Natural killer cell (primary cell): ENCODE measurements around the gene CIROP. TPM values are rescaled to one million over a fixed set of nuclear protein-coding genes. Genes with fewer than 3 reads are reported as not detected.

Source experiments
- ATAC-seq, 3 donors: fragments of 150-1000 bp in 2 of 3; fragments of 200-7000 bp in 1 of 3; cut with Tn5 transposase; 1 replicate in 1 of 3; 2 replicates in 2 of 3; pipeline ENCODE4 v1.10.0; 2021; ENCODE audit warnings: mild to moderate bottlenecking in 2 of 3, moderate library complexity in 2 of 3
- DNase-seq, 2 donors: peaks; one replicate each; pipeline versions ENCODE4 v3.0.0 to v3.0.0-alpha.2; 2013 to 2021; ENCODE audit warnings: mixed read lengths in 1 of 2
- H3K27ac ChIP-seq: one replicate; pipeline ENCODE4 v1.5.1; 2013; ENCODE audit warnings: mild to moderate bottlenecking, low read length
- H3K27me3 ChIP-seq: one replicate; pipeline ENCODE4 v1.6.1; 2013; ENCODE audit warnings: low read length; ENCODE audit not compliant: control insufficient read depth, insufficient read depth
- H3K36me3 ChIP-seq: one replicate; pipeline ENCODE4 v1.6.1; 2013; ENCODE audit warnings: low read length; ENCODE audit not compliant: control insufficient read depth, insufficient read depth
- H3K4me1 ChIP-seq: one replicate; pipeline ENCODE4 v1.6.1; 2013; ENCODE audit warnings: low read length; ENCODE audit not compliant: control insufficient read depth, insufficient read depth
- H3K4me3 ChIP-seq: one replicate; pipeline ENCODE4 v1.5.1; 2013; ENCODE audit warnings: low read length
- H3K9me3 ChIP-seq: one replicate; pipeline ENCODE4 v1.6.1; 2013; ENCODE audit warnings: low read length; ENCODE audit not compliant: control insufficient read depth, insufficient read depth
- H3K27ac Mint-ChIP-seq, 2 donors: one replicate each; pipeline ENCODE4 v1.8.0; 2022; ENCODE audit warnings: mild to moderate bottlenecking in 2 of 2, mixed read lengths in 2 of 2, moderate library complexity in 1 of 2
- H3K27me3 Mint-ChIP-seq, 2 donors: one replicate each; pipeline ENCODE4 v1.8.0; 2022; ENCODE audit warnings: low read depth in 2 of 2, mixed read lengths in 2 of 2
- H3K36me3 Mint-ChIP-seq: one replicate; pipeline ENCODE4 v1.8.0; 2022; ENCODE audit warnings: mixed read lengths
- H3K4me1 Mint-ChIP-seq, 2 donors: one replicate each; pipeline ENCODE4 v1.8.0; 2022; ENCODE audit warnings: mixed read lengths in 2 of 2
- H3K4me3 Mint-ChIP-seq: one replicate; pipeline ENCODE4 v1.8.0; 2022; ENCODE audit warnings: mild to moderate bottlenecking, moderate library complexity, mixed read lengths
- H3K9me3 Mint-ChIP-seq, 2 donors: one replicate each; pipeline ENCODE4 v1.8.0; 2022; ENCODE audit warnings: mixed read lengths in 2 of 2
- WGBS: methylation state at CpG from one replicate; pipeline ENCODE4 v1.1.7; 2013; ENCODE audit warnings: missing lambda C conversion rate; ENCODE audit not compliant: insufficient coverage; 5-methylcytosine and 5-hydroxymethylcytosine counted together
- intact Hi-C: fragments of 100-400 bp; cut with micrococcal nuclease; formaldehyde crosslinking; loops from one replicate; pipeline ENCODE4 v1.14.2; 2022
- total RNA-seq, 4 donors: library from RNA; stranded (reverse); fragments of 120-200 nt in 1 of 4; gene quantifications; one replicate each; pipeline versions ENCODE4 v1.2.3 to v1.2.4, GENCODE V29; 2013 to 2022
- TF ChIP-seq, protein P1 (sequence below): fragments of 200-600 bp; IDR thresholded peaks from one replicate; pipeline ENCODE4 v1.8.0; 2022; ENCODE audit warnings: antibody characterized with exemption

CIROP gene
- total RNA-seq, 3 donors from 2014 or later (not counting 1 experiment from before 2014, with no cell fraction given): not detected

DNA sequence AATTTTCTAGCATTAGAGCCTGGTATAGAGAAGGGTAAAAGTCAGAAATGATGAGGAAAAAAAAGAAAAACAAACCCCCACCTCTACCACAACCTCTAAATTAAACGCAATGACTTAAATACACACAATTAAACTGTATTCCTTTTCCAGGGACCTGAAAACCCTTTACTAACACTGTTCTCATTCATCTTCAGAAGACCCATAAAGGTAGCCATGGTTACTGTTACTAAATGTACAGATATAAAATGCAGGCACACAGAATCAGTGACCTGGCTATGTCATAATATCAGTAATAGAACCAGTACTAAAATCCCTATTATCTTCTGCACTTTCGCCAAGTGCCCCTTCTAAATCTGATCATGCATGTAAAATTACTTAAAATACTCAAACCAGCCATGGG, 11.3 kb downstream of the CIROP start:
- no peaks in the 10 kb centered on the region for H3K9me3 ChIP-seq
- peaks cover 15% of the 10 kb centered on the region for H3K4me1 ChIP-seq
- TF ChIP-seq, protein P1, sequence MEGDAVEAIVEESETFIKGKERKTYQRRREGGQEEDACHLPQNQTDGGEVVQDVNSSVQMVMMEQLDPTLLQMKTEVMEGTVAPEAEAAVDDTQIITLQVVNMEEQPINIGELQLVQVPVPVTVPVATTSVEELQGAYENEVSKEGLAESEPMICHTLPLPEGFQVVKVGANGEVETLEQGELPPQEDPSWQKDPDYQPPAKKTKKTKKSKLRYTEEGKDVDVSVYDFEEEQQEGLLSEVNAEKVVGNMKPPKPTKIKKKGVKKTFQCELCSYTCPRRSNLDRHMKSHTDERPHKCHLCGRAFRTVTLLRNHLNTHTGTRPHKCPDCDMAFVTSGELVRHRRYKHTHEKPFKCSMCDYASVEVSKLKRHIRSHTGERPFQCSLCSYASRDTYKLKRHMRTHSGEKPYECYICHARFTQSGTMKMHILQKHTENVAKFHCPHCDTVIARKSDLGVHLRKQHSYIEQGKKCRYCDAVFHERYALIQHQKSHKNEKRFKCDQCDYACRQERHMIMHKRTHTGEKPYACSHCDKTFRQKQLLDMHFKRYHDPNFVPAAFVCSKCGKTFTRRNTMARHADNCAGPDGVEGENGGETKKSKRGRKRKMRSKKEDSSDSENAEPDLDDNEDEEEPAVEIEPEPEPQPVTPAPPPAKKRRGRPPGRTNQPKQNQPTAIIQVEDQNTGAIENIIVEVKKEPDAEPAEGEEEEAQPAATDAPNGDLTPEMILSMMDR: no peak
- H3K4me1 Mint-ChIP-seq: peaks cover 22 to 27% of the 10 kb centered on the region in 2 donors
- H3K9me3 Mint-ChIP-seq: no peaks in the 10 kb centered on the region
- DNase-seq: no peak
- no peak overlapping the region for H3K4me3 ChIP-seq
- no peak for ATAC-seq
- H3K36me3 ChIP-seq: peaks cover 51% of the 10 kb centered on the region
- no peak overlapping the region for H3K4me3 Mint-ChIP-seq
- whole genome bisulfite sequencing: 86% methylated on average over 1 of the region's 2 CpGs
- peaks cover 7% of the 10 kb centered on the region for H3K36me3 Mint-ChIP-seq
- no peak overlapping the region for H3K27ac ChIP-seq
- no peak overlapping the region for H3K27ac Mint-ChIP-seq
- H3K27me3 Mint-ChIP-seq: no peaks in the 10 kb centered on the region
- no peaks in the 10 kb centered on the region for H3K27me3 ChIP-seq
- intact Hi-C loops: loop anchor here (10.0 kb wide), 1 partner anchor 211 kb away; the partner anchor contains the start of genes BCL2L2 and PPP1R3E

DNA sequence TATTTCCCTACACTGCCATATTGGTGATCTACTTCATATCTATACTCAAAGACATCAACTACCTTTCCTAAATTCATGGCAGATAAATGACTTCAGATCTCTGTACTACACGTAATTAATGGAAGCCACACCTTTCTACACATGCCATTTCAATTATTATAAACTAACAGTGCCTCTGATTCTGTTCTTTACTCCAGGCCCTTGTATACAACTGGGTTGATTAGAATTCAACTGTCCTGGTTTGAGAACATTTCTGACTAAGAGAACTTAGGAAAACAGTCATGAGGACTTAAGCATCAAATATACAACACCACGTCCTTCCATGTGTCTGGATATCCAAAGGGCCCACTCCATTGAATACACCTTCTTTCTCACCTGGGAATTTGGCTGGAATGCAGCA, 11.7 kb downstream of the CIROP start:
- Mint-ChIP-seq H3K27me3 (no peaks in the 10 kb centered on the region), H3K4me1 (peaks cover 22 to 27% of the 10 kb centered on the region in 2 donors), H3K9me3 (no peaks in the 10 kb centered on the region), H3K4me3 (no peak overlapping the region), H3K27ac (no peak overlapping the region), H3K36me3 (peaks cover 7% of the 10 kb centered on the region)
- Histone ChIP-seq H3K4me1 (peaks cover 15% of the 10 kb centered on the region), H3K27ac (no peak overlapping the region), H3K9me3 (no peaks in the 10 kb centered on the region), H3K36me3 (peaks cover 51% of the 10 kb centered on the region), H3K27me3 (no peaks in the 10 kb centered on the region), H3K4me3 (no peak overlapping the region)
- ATAC-seq (no peak), DNase-seq (no peak)
- TF ChIP-seq, protein P1: no peak
- intact Hi-C loops: loop anchor here (10.0 kb wide), 1 partner anchor 212 kb away; the partner anchor contains the start of genes BCL2L2 and PPP1R3E
- 94% methylated on average over 2 of the region's 2 CpGs for WGBS

DNA sequence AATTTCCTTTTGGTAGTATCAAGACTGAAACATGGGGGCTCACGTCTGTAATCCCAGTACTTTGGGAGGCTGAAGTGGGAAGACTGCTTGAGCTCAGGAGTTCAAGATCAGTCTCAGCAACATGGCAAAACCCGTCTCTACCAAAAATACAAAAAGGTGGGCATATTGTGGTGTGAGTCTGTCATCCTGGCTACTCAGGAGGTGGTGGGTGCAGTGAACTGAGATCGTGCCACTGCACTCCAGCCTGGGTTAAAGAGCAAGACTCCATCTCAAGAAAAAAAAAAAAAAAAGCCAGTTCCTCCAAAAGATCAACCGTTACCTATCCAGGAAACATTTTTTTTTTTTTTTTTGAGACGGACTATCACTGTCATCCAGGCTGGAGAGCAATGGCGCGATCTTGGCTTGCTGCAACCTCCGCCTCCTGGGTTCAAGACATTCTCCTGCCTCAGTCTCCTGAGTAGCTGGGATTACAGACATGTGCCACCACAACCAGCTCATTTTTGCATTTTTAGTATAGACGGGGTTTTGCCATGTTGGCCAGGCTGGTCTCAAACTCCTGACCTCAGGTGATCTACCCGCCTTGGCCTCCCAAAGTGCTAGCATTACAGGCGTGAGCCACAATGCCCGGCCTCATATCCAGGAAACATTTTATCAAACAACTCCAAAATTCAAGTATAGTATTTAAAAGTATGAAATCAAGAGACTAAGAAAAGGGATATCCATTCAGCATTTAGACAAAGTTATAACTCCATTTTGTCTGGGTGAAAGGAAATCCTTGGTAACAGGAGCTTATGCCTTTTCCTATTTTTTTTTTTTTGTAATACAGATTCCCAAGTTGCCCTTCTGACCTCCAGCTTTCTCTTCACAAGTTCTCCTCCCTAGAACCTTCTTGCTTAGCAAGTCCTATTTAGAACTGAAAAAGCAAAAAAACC, 13.2 kb downstream of the CIROP start:
- Mint-ChIP-seq H3K36me3 (peaks cover 7% of the 10 kb centered on the region), H3K4me3 (no peak overlapping the region)

More for the DNA sequence above, 13.2 kb downstream of the CIROP start:
- no peaks in the 10 kb centered on the region for H3K9me3 Mint-ChIP-seq
- ATAC-seq (no peak), DNase-seq (no peak)
- intact Hi-C loops: loop anchor here (10.0 kb wide), 1 partner anchor 213 kb away; the partner anchor contains the start of genes BCL2L2 and PPP1R3E
- peaks cover 8 to 21% of the 10 kb centered on the region in 2 donors for H3K4me1 Mint-ChIP-seq
- TF ChIP-seq, protein P1: no peak
- Histone ChIP-seq H3K36me3 (peaks cover 59% of the 10 kb centered on the region), H3K9me3 (no peaks in the 10 kb centered on the region), H3K4me1 (peaks cover 13% of the 10 kb centered on the region), H3K4me3 (no peak overlapping the region), H3K27me3 (no peaks in the 10 kb centered on the region), H3K27ac (no peak overlapping the region)
- H3K27me3 Mint-ChIP-seq: no peaks in the 10 kb centered on the region
- 87% methylated on average over 10 of the region's 12 CpGs for WGBS
- H3K27ac Mint-ChIP-seq: no peak overlapping the region
